GM13976 (cell line): ENCODE data around the gene PDCD1LG2.
"Not testable (repeated sequence)": the region's sequence is repeated elsewhere in the genome, so short reads cannot be mapped to it uniquely, and the experiment has no call there.

Experiments used
- DNase-seq: peaks from one replicate; pipeline ENCODE4 v3.0.0; 2012; ENCODE audit warnings: low spot score
- in situ Hi-C: fragments of 300-500 bp; cut with MboI; formaldehyde crosslinking; loops from one replicate; pipeline ENCODE4 v1.12.0; 2022; ENCODE audit warnings: low sequenced_read_pairs, mixed read lengths, inconsistent platforms; ENCODE audit not compliant: unreplicated experiment
- TF ChIP-seq, protein P1 (sequence below): IDR thresholded peaks from 2 replicates; pipeline ENCODE4 v1.5.1; 2012; ENCODE audit warnings: borderline replicate concordance, mild to moderate bottlenecking; ENCODE audit not compliant: insufficient read depth; ENCODE audit errors: extremely low read depth, missing control alignments, control extremely low read depth

Gene PDCD1LG2

DNA sequence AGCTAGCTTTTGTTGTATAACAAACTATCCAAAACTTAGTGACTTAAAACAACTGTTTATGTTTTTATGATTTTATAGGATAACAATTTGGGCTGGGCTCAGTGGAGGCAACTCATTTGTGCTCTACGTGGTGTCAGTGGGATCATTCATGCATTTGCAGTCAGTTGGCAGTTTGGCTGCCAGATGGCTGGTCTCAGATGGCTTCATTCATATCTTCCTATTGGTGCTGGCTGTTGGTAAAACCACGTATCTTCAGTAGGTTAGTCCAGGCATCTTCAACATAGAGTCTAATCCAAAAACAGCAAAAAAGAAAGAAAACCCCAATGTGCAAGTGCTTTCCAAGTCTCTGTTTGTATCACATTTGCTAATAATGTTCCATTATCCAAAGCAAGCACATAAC, 66.9 kb downstream of the PDCD1LG2 start:
- in situ Hi-C loops, result no loop called here
- DNase-seq, result no peak
- TF ChIP-seq, protein P1, sequence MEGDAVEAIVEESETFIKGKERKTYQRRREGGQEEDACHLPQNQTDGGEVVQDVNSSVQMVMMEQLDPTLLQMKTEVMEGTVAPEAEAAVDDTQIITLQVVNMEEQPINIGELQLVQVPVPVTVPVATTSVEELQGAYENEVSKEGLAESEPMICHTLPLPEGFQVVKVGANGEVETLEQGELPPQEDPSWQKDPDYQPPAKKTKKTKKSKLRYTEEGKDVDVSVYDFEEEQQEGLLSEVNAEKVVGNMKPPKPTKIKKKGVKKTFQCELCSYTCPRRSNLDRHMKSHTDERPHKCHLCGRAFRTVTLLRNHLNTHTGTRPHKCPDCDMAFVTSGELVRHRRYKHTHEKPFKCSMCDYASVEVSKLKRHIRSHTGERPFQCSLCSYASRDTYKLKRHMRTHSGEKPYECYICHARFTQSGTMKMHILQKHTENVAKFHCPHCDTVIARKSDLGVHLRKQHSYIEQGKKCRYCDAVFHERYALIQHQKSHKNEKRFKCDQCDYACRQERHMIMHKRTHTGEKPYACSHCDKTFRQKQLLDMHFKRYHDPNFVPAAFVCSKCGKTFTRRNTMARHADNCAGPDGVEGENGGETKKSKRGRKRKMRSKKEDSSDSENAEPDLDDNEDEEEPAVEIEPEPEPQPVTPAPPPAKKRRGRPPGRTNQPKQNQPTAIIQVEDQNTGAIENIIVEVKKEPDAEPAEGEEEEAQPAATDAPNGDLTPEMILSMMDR, result no peak

DNA sequence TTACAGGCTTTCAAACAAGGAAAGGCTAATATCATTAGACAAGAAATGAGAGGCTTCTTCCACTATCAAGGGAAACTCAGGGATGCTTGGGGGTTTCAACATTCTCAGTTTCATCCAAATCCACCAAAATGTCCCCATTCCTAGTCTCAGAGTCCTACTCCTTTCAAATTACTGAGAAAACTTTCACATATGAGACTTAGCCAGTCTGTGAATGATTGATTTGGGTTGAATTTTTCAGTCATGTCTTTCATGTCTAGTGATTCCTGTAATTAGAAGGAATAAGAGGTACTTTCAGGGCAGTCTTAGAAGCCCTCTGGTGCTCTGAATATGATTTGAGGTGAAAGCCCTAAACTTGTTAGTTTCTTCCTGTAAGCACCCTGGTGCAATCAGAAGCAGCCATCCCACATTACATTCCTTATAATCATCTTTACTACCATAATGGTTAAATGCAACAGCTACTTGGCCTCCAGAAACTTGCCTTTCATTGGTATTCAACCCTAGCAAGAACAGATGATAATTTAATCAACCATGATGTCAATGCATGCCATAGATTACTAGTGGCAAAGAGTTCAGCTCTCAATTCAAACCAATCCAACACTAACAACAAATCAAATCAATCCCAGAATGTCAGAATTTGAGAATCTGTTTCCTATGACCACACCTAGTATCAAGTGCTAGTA, 67.8 kb downstream of the PDCD1LG2 start:
- TF ChIP-seq, protein P1, result no peak
- no peak for DNase-seq
- in situ Hi-C loops, result no loop called here

DNA sequence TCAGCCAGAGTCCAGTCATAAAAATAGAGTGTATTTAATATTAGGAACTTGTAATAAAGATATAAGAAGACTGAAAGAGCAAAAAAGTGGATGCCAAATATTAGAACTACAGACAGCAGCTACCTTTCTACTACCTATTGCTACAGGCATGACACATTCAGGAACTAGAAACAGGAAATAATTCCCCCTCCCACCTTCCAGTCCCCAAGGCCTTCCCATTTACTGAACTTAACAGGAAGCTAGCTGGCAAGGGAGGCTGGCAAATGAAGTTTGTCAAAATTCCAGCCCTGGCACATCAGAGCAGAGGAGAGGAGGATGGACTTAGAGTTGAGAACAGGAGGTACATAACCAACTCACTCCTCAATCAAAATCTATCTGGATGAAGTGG, 68.4 kb downstream of the PDCD1LG2 start:
- TF ChIP-seq, protein P1, result no peak
- in situ Hi-C loops, result no loop called here
- no peak for DNase-seq

DNA sequence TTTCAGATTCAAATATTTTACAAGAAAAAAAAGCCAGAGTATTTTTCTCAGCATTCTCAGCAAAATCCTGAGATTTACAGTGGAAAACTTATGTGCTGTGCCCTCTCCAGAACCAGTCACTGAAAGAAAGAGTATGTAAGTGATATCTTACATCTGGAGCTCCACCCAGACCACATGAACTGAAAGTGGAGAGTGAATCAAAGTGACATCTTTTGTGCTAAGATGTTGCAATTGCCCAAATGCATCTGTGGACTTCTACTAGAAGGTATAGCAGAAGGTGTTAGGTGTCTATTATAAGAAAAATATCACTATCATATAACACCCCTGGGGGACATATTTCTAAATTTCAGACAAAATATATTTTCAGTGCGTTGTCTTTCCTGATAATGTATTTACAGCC, 69.5 kb downstream of the PDCD1LG2 start:
- in situ Hi-C loops, result no loop called here
- no peak for DNase-seq
- TF ChIP-seq, protein P1, result no peak

DNA sequence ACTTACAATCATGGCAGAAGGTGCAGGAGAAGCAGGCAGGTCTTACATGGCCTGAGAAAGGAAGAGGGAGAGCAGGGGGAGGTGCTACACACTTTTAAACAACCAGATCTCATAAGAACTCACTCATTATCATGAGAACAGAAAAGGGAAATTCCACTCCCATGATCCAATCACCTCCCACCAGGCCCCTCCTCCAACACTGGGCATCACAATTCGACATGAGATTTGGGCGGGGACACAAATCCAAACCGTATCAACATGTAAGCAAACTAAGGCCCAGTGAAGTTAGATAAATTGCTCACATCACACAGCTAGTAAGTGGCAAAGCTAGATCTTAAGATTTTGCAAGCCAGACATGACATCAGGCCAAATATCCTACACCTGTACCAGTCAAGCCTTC, 70.3 kb downstream of the PDCD1LG2 start:
- no peak for DNase-seq
- in situ Hi-C loops, result no loop called here
- TF ChIP-seq, protein P1, result no peak

DNA sequence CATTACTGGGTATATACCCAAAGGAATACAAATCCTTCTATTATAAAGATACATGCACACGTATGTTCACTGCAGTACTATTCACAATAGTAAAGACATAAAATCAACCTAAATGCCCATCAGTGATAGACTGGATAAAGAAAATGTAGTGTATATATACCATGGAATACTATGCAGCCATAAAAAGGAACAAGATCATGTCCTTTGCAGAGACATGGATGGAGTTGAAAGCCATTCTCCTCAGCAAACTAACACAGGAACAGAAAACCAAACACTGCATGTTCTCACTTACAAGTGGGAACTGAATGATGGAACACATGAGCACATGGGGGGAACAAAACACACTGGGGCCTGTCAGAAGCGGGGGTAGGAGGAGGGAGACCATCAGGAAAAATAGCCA, 71.4 kb downstream of the PDCD1LG2 start:
- in situ Hi-C loops, result not testable (repeated sequence)

DNA sequence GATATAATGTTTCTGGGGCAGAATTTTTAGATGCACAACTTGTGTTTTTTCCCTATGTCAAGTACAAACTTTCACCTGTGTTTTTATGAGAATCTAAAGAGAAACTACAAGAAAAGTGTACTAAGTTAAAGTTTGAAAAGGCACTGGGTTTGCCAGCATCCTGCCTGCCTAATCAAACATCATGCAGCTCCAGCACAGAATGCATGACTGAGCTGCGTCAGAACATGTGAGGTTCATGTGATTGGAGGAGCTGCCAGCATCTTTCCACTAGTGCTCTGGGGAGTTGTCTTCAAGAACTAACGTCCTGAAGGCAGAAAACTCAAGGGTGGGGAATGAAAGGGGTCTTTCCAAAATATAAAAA, 72.5 kb downstream of the PDCD1LG2 start:
- DNase-seq, result peak; percentile 39
- in situ Hi-C loops, result no loop called here

More for the DNA sequence above, 71.4 kb downstream of the PDCD1LG2 start:
- DNase-seq, result not testable (repeated sequence)

More for the DNA sequence above, 72.5 kb downstream of the PDCD1LG2 start:
- TF ChIP-seq, protein P1, result no peak
